H9 (cell line): ENCODE measurements around the gene ABCA3. TPM values are rescaled to one million over a fixed set of nuclear protein-coding genes. Genes with fewer than 3 reads are reported as not detected.

Experiments used
- DNase-seq: peaks from one replicate; pipeline ENCODE4 v3.0.0-alpha.2; 2017
- H2AFZ ChIP-seq: one replicate; pipeline ENCODE4 v1.6.1; 2013; ENCODE audit warnings: mild to moderate bottlenecking, low read length, control low read depth, moderate library complexity
- H2AK5ac ChIP-seq: 2 replicates; pipeline ENCODE4 v1.6.1; 2013; ENCODE audit warnings: low read length, control low read depth, mixed read lengths; ENCODE audit not compliant: insufficient read length
- H2BK120ac ChIP-seq: one replicate; pipeline ENCODE4 v1.6.1; 2013; ENCODE audit warnings: low read depth, mild to moderate bottlenecking, low read length, control low read depth, inconsistent platforms; ENCODE audit not compliant: poor library complexity, severe bottlenecking
- H2BK12ac ChIP-seq: 2 replicates; pipeline ENCODE4 v1.6.1; 2013; ENCODE audit warnings: low read length, control low read depth, mixed read lengths, low read depth; ENCODE audit not compliant: insufficient read length
- H2BK15ac ChIP-seq: 2 replicates; pipeline ENCODE4 v1.6.1; 2013; ENCODE audit warnings: low read depth, low read length, control low read depth
- H2BK20ac ChIP-seq: one replicate; pipeline ENCODE4 v1.6.1; 2013; ENCODE audit warnings: low read depth, mild to moderate bottlenecking, low read length, control low read depth, inconsistent platforms; ENCODE audit not compliant: poor library complexity, severe bottlenecking
- H2BK5ac ChIP-seq: 2 replicates; pipeline ENCODE4 v1.6.1; 2013; ENCODE audit warnings: low read length, control low read depth, mixed read lengths; ENCODE audit not compliant: insufficient read length
- H3K14ac ChIP-seq: 2 replicates; pipeline ENCODE4 v1.6.1; 2013; ENCODE audit warnings: low read length, control low read depth; ENCODE audit not compliant: insufficient read depth
- H3K18ac ChIP-seq: 2 replicates; pipeline ENCODE4 v1.6.1; 2013; ENCODE audit warnings: low read depth, mild to moderate bottlenecking, mixed read lengths, low read length, control low read depth; ENCODE audit not compliant: insufficient read length
- H3K23ac ChIP-seq: 2 replicates; pipeline ENCODE4 v1.6.1; 2013; ENCODE audit warnings: low read length, control low read depth, mixed read lengths, low read depth; ENCODE audit not compliant: insufficient read length
- H3K23me2 ChIP-seq: 2 replicates; pipeline ENCODE4 v1.6.1; 2013; ENCODE audit warnings: low read depth, mild to moderate bottlenecking, mixed read lengths, low read length, control low read depth; ENCODE audit not compliant: insufficient read length, poor library complexity, severe bottlenecking
- H3K27ac ChIP-seq: 2 replicates; pipeline ENCODE4 v1.5.1; 2013; ENCODE audit warnings: low read length, control low read depth, mixed read lengths, low read depth; ENCODE audit not compliant: insufficient read length
- H3K27me3 ChIP-seq: 2 replicates; pipeline ENCODE4 v1.6.1; 2013; ENCODE audit warnings: low read length, control low read depth, inconsistent platforms; ENCODE audit not compliant: insufficient read depth
- H3K4ac ChIP-seq: 2 replicates; pipeline ENCODE4 v1.6.1; 2013; ENCODE audit warnings: low read depth, mild to moderate bottlenecking, control low read depth, inconsistent platforms, low read length, moderate library complexity
- H3K4me1 ChIP-seq: 2 replicates; pipeline ENCODE4 v1.6.1; 2013; ENCODE audit warnings: low read length, control low read depth, inconsistent platforms; ENCODE audit not compliant: insufficient read depth
- H3K4me2 ChIP-seq: 2 replicates; pipeline ENCODE4 v1.6.1; 2013; ENCODE audit warnings: low read length, control low read depth, mixed read lengths; ENCODE audit not compliant: insufficient read length, insufficient read depth
- H3K56ac ChIP-seq: 2 replicates; pipeline ENCODE4 v1.6.1; 2013; ENCODE audit warnings: low read depth, mild to moderate bottlenecking, mixed read lengths, low read length, control low read depth; ENCODE audit not compliant: insufficient read length
- H3K79me1 ChIP-seq: 2 replicates; pipeline ENCODE4 v1.6.1; 2013; ENCODE audit warnings: low read depth, mild to moderate bottlenecking, moderate library complexity, low read length, control low read depth, inconsistent platforms; ENCODE audit not compliant: insufficient read depth, poor library complexity, severe bottlenecking
- H3K79me2 ChIP-seq: 2 replicates; pipeline ENCODE4 v1.6.1; 2013; ENCODE audit warnings: low read length, control low read depth, inconsistent platforms; ENCODE audit not compliant: insufficient read depth
- H3K9ac ChIP-seq: 2 replicates; pipeline ENCODE4 v1.6.1; 2013; ENCODE audit warnings: low read length, control low read depth, mixed read lengths; ENCODE audit not compliant: insufficient read length; ENCODE audit errors: extremely low read depth
- H3K9me3 ChIP-seq: one replicate; pipeline ENCODE4 v1.6.1; 2013; ENCODE audit warnings: low read depth, low read length, inconsistent platforms; ENCODE audit not compliant: control insufficient read depth
- H3T11ph ChIP-seq: one replicate; pipeline ENCODE4 v1.6.1; 2013; ENCODE audit warnings: mild to moderate bottlenecking, low read length, control low read depth, inconsistent platforms
- H4K20me1 ChIP-seq: one replicate; pipeline ENCODE4 v1.6.1; 2013; ENCODE audit not compliant: control insufficient read depth, insufficient read length, insufficient read depth
- H4K5ac ChIP-seq: 2 replicates; pipeline ENCODE4 v1.6.1; 2013; ENCODE audit warnings: low read depth, mild to moderate bottlenecking, mixed read lengths, low read length, control low read depth; ENCODE audit not compliant: insufficient read length
- H4K8ac ChIP-seq: replicated peaks from 2 replicates; pipeline ENCODE4 v1.6.1; 2013; ENCODE audit warnings: low read length, control low read depth, mixed read lengths, low read depth; ENCODE audit not compliant: insufficient read length
- H4K91ac ChIP-seq: 2 replicates; pipeline ENCODE4 v1.6.1; 2013; ENCODE audit warnings: low read depth, mild to moderate bottlenecking, moderate library complexity, mixed read lengths, low read length, control low read depth; ENCODE audit not compliant: insufficient read length
- H3K27ac Mint-ChIP-seq, 3 experiments: 2 replicates in 2 of 3; 3 replicates in 1 of 3; pipeline ENCODE4 v1.8.0; 2020 to 2021; ENCODE audit warnings: mixed read lengths in 3 of 3, mild to moderate bottlenecking in 1 of 3, moderate library complexity in 1 of 3
- H3K27me3 Mint-ChIP-seq: 2 replicates; pipeline ENCODE4 v1.8.0; 2021; ENCODE audit warnings: low read depth, mild to moderate bottlenecking, moderate library complexity, mixed read lengths
- H3K36me3 Mint-ChIP-seq, 3 experiments: 2 replicates in 2 of 3; 3 replicates in 1 of 3; pipeline ENCODE4 v1.8.0; 2020 to 2021; ENCODE audit warnings: low read depth in 3 of 3, mixed read lengths in 3 of 3; ENCODE audit not compliant: insufficient read depth in 1 of 3
- H3K4me1 Mint-ChIP-seq, 2 experiments: 2 replicates each; pipeline ENCODE4 v1.8.0; 2020; ENCODE audit warnings: mixed read lengths in 2 of 2
- H3K4me3 Mint-ChIP-seq, 2 experiments: 2 replicates in 1 of 2; 3 replicates in 1 of 2; pipeline ENCODE4 v1.8.0; 2020 to 2021; ENCODE audit warnings: mild to moderate bottlenecking in 2 of 2, mixed read lengths in 2 of 2, moderate library complexity in 1 of 2
- H3K9me3 Mint-ChIP-seq, 2 experiments: 2 replicates in 1 of 2; 3 replicates in 1 of 2; pipeline ENCODE4 v1.8.0; 2020; ENCODE audit warnings: mild to moderate bottlenecking in 2 of 2, mixed read lengths in 2 of 2, moderate library complexity in 1 of 2
- WGBS: extraction: QIAGEN DNeasy Blood & Tissue Kit; methylation state at CpG from one replicate; pipeline ENCODE4 v1.1.7; 2013; ENCODE audit warnings: missing lambda C conversion rate, low lambda C conversion rate, mixed read lengths; ENCODE audit not compliant: insufficient read length; ENCODE audit errors: extremely low coverage; 5-methylcytosine and 5-hydroxymethylcytosine counted together
- total RNA-seq: library from RNA; stranded (reverse); gene quantifications from 2 replicates; pipeline ENCODE4 v1.2.1, GENCODE V29; 2021
- TF ChIP-seq, protein P1 (sequence below): fragments of 200-600 bp; sonication (generic); conservative IDR thresholded peaks from 3 replicates; pipeline ENCODE4 v1.8.0; 2021; ENCODE audit warnings: antibody characterized with exemption, mild to moderate bottlenecking

ABCA3 gene
- total RNA-seq, 1 experiment from 2014 or later, result 8.0 TPM

DNA sequence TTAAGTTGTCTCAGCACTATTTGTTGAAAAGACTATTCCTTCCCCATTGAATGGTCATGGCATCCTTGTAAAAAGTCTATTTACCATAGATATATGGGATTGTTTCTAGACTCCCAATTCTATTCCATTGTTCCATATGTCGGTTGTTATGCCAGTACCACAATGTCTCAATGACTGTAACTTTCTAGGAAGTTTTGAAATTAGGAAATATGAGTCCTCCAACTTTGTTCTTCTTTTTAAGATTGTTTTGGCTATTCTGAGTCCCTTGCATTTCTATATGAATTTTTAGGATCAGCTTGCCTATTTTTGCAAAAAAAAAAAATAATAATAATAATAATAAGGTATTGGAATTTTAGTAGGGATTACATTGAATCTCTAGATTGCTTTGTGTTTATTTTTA is 43.0 kb upstream of the ABCA3 start:
- H3K79me1 ChIP-seq, result no peaks in the 10 kb centered on the region
- H4K91ac ChIP-seq, result no peak overlapping the region
- no peak overlapping the region for H2AK5ac ChIP-seq
- no peak overlapping the region for H3T11ph ChIP-seq
- no peak overlapping the region for H3K4me3 Mint-ChIP-seq
- no peak overlapping the region for H2BK120ac ChIP-seq
- H3K23ac ChIP-seq, result no peak overlapping the region
- no peak overlapping the region for H2BK20ac ChIP-seq
- no peaks in the 10 kb centered on the region for H3K79me2 ChIP-seq
- peaks cover 2 to 9% (median 3%) of the 10 kb centered on the region in 3 experiments; a peak in 6 of 7 replicates for H3K36me3 Mint-ChIP-seq
- H3K27me3 Mint-ChIP-seq, result peaks cover 6% of the 10 kb centered on the region
- H3K4me2 ChIP-seq, result no peak overlapping the region
- no peak overlapping the region for H4K5ac ChIP-seq
- no peak overlapping the region for H2BK15ac ChIP-seq
- H3K4me1 Mint-ChIP-seq, result peaks cover 21% of the 10 kb centered on the region in 2 experiments
- H2BK5ac ChIP-seq, result no peak overlapping the region
- WGBS, result no CpG with 5 or more reads among the region's 1 CpG
- H4K8ac ChIP-seq, result no peak overlapping the region
- H3K9me3 ChIP-seq, result no peaks in the 10 kb centered on the region
- no peak overlapping the region for H2BK12ac ChIP-seq
- H3K9ac ChIP-seq, result no peak overlapping the region
- H3K14ac ChIP-seq, result no peak overlapping the region
- TF ChIP-seq, protein P1, sequence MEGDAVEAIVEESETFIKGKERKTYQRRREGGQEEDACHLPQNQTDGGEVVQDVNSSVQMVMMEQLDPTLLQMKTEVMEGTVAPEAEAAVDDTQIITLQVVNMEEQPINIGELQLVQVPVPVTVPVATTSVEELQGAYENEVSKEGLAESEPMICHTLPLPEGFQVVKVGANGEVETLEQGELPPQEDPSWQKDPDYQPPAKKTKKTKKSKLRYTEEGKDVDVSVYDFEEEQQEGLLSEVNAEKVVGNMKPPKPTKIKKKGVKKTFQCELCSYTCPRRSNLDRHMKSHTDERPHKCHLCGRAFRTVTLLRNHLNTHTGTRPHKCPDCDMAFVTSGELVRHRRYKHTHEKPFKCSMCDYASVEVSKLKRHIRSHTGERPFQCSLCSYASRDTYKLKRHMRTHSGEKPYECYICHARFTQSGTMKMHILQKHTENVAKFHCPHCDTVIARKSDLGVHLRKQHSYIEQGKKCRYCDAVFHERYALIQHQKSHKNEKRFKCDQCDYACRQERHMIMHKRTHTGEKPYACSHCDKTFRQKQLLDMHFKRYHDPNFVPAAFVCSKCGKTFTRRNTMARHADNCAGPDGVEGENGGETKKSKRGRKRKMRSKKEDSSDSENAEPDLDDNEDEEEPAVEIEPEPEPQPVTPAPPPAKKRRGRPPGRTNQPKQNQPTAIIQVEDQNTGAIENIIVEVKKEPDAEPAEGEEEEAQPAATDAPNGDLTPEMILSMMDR, result no peak
- H3K56ac ChIP-seq, result no peak overlapping the region
- H4K20me1 ChIP-seq, result no peaks in the 10 kb centered on the region
- H3K27ac ChIP-seq, result no peak overlapping the region
- H3K27me3 ChIP-seq, result no peaks in the 10 kb centered on the region
- no peak overlapping the region for H3K4ac ChIP-seq
- no peak overlapping the region for H3K27ac Mint-ChIP-seq
- H2AFZ ChIP-seq, result no peak overlapping the region
- peaks cover 6 to 7% of the 10 kb centered on the region in 2 experiments for H3K9me3 Mint-ChIP-seq
- H3K4me1 ChIP-seq, result peaks cover 6% of the 10 kb centered on the region; the same call in 1 of the 2 replicates
- H3K18ac ChIP-seq, result no peak overlapping the region
- DNase-seq, result no peak
- no peaks in the 10 kb centered on the region for H3K23me2 ChIP-seq
